Thyroid gland (tissue), 4 donors: ENCODE results near the gene PLET1.

Experiments used
- POLR2A ChIP-seq, 2 donors: fragments of 450-650 bp; IDR thresholded peaks; one replicate each; pipeline ENCODE4 v1.6.1; 2017; ENCODE audit warnings: antibody characterized with exemption in 2 of 2, mild to moderate bottlenecking in 2 of 2, moderate library complexity in 1 of 2
- TF ChIP-seq, protein P1 (sequence below), 6 experiments: fragments of 200-600 bp in 3 of 6; fragments of 450-650 bp in 3 of 6; sonication (generic) in 3 of 6; IDR thresholded peaks; one replicate each; pipeline ENCODE4 v1.5.1; 2016 to 2019; ENCODE audit warnings: antibody characterized with exemption in 6 of 6, mild to moderate bottlenecking in 2 of 6, inconsistent platforms in 1 of 6, moderate library complexity in 1 of 6

DNA sequence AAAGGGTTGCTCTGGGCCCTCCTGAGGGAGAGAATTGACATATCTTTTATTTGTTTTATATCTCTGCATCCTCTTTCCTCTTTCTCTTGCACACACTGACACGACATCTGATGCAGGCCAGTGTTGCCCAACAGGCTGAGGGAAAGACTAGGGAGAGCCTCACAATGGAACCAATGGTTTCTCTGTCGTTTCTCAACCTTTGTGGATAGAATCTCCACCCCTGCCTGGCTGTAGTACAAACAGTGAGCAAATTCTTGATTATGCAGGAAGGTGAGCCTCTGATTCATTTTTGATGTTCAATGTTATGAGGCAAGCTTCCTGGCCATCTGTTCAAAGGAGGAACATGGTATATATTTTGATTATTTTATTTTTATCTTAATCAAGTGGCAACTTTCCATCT is 49.8 kb upstream of the PLET1 start:
- TF ChIP-seq, protein P1, sequence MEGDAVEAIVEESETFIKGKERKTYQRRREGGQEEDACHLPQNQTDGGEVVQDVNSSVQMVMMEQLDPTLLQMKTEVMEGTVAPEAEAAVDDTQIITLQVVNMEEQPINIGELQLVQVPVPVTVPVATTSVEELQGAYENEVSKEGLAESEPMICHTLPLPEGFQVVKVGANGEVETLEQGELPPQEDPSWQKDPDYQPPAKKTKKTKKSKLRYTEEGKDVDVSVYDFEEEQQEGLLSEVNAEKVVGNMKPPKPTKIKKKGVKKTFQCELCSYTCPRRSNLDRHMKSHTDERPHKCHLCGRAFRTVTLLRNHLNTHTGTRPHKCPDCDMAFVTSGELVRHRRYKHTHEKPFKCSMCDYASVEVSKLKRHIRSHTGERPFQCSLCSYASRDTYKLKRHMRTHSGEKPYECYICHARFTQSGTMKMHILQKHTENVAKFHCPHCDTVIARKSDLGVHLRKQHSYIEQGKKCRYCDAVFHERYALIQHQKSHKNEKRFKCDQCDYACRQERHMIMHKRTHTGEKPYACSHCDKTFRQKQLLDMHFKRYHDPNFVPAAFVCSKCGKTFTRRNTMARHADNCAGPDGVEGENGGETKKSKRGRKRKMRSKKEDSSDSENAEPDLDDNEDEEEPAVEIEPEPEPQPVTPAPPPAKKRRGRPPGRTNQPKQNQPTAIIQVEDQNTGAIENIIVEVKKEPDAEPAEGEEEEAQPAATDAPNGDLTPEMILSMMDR (IDR thresholded peaks at IDR 0.05): no peak
- TF ChIP-seq POLR2A (IDR thresholded peaks at IDR 0.05): no peak
